PFSK-1 (cell line): ENCODE results near the gene RAD21L1.

ENCODE experiments used
- FOXP2 ChIP-seq: optimal IDR thresholded peaks from 2 replicates; pipeline ENCODE3; 2011; ENCODE audit warnings: borderline replicate concordance, control low read depth, inconsistent platforms; ENCODE audit not compliant: insufficient read depth; ENCODE audit errors: extremely low read length, extremely low read depth
- POLR2AphosphoS5 ChIP-seq: IDR thresholded peaks from 2 replicates; pipeline ENCODE4 v1.6.1; 2012; ENCODE audit warnings: low read depth, mild to moderate bottlenecking, control low read depth, low read length, moderate library complexity
- SIN3A ChIP-seq: IDR thresholded peaks from 2 replicates; pipeline ENCODE4 v1.6.1; 2012; ENCODE audit warnings: mild to moderate bottlenecking, low read length, moderate library complexity, borderline replicate concordance; ENCODE audit not compliant: insufficient read depth
- TAF1 ChIP-seq: IDR thresholded peaks from 2 replicates; pipeline ENCODE4 v1.6.1; 2012; ENCODE audit warnings: low read length, control low read depth, borderline replicate concordance; ENCODE audit not compliant: insufficient read depth
- TF ChIP-seq, protein P1 (sequence below), 2 experiments: IDR thresholded peaks; 2 replicates each; pipeline versions ENCODE4 v1.6.1 to v1.8.0; 2011 to 2012; ENCODE audit warnings: low read depth in 2 of 2, low read length in 2 of 2, control low read depth in 1 of 2, inconsistent platforms in 1 of 2, mild to moderate bottlenecking in 1 of 2, moderate library complexity in 1 of 2; ENCODE audit not compliant: insufficient read depth in 1 of 2

The RAD21L1 gene

DNA sequence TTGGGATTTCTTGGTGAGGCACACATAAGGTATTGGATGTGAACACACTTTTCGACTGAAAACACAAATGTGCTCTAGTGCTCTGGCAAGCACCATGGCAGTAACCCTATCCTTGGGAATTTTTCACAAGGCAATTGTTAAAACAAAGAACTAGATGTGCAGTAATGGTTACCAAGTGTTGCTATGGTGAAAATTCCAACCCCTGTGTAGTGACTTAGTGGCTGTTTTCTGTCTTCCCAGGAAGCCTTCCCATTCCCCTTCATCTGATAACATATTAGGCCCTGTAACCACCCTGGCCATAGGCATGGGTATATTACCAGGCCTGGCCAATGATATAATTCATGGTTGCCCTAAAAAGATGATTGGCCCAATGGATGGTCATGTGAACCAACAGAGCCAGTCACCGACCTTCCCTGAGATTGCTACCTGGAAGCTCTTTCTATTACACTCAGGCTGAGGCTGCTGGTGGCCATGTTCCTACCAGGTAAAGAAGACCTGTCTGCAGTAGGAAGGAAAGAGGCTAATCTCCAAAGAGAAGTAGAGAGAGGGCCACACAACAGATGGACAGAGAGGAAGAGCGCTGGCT is 18.5 kb upstream of the RAD21L1 start:
- TF ChIP-seq SIN3A: no peak
- TF ChIP-seq TAF1: no peak
- TF ChIP-seq, protein P1, sequence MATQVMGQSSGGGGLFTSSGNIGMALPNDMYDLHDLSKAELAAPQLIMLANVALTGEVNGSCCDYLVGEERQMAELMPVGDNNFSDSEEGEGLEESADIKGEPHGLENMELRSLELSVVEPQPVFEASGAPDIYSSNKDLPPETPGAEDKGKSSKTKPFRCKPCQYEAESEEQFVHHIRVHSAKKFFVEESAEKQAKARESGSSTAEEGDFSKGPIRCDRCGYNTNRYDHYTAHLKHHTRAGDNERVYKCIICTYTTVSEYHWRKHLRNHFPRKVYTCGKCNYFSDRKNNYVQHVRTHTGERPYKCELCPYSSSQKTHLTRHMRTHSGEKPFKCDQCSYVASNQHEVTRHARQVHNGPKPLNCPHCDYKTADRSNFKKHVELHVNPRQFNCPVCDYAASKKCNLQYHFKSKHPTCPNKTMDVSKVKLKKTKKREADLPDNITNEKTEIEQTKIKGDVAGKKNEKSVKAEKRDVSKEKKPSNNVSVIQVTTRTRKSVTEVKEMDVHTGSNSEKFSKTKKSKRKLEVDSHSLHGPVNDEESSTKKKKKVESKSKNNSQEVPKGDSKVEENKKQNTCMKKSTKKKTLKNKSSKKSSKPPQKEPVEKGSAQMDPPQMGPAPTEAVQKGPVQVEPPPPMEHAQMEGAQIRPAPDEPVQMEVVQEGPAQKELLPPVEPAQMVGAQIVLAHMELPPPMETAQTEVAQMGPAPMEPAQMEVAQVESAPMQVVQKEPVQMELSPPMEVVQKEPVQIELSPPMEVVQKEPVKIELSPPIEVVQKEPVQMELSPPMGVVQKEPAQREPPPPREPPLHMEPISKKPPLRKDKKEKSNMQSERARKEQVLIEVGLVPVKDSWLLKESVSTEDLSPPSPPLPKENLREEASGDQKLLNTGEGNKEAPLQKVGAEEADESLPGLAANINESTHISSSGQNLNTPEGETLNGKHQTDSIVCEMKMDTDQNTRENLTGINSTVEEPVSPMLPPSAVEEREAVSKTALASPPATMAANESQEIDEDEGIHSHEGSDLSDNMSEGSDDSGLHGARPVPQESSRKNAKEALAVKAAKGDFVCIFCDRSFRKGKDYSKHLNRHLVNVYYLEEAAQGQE (IDR thresholded peaks at IDR 0.05; ENCODE audit: insufficient read depth in 1 of 2, low read depth in 2 of 2, low read length in 2 of 2): no peak
- TF ChIP-seq POLR2AphosphoS5: no peak
- TF ChIP-seq FOXP2: no peak

DNA sequence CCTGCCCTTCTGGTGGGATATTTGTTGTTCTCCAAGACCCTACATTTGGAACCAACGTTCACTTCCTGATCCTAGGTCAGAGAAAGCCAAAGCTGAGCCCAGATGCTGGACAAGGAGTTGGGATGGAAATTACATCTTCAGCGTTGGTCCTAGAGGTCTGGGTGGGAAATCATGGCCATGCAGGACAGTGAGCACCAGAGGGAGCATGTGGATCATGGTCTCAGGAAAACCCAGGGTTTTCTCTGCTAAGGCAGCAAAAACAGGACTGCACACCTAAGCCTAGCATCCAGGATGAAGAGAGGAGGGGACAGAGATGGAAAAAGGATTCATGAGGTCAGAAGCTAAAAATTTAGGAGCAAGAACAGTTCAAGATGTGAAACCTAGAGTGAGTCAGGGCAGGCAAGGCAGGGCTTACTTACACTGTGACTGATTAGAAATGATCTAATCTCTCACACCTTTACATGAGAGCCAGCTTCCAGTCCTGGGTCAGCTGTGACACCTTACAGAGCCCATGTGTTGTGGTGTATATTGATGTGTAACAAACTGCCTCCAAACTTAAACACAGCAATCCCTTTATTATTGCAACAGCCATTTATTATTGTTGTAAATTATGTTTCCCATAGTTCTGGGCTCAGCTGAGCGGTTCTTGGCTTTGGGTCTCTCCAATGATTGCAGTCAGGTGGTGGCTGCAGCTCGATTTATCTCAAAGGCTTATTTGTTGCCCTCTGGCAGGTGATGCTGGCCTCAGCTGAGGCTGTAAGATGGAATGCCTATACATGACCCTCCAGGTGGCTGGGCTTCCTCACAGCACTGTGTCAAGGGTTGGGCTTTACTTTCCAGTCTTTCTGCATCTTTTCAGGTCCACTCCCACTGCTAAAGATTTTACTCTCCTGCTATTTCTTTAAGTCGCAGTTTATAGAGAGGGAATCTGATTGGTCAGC is 16.1 kb upstream of the RAD21L1 start:
- TF ChIP-seq POLR2AphosphoS5 (no peak), FOXP2 (no peak), SIN3A (no peak), TAF1 (no peak)
- TF ChIP-seq, protein P1 (IDR thresholded peaks at IDR 0.05; ENCODE audit: insufficient read depth in 1 of 2, low read depth in 2 of 2, low read length in 2 of 2): no peak

DNA sequence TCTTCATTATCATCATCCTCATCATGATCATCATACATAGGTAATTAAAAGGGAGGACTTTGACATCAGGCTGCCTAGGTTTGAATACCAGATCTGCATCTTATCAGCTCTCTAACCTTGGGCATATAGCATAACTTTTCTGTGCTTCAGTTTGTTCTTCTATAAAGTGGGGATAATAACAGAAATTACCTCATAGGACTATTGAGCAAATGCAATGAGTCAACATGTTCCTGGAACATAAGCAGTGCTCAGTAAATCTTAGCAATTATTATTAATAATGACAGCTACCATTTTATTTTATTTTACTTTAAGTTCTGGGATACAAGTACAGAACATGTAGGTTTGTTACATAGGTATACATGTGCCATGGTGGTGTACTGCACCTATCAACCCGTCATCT is 15.3 kb upstream of the RAD21L1 start:
- no peak for TF ChIP-seq SIN3A
- TF ChIP-seq, protein P1 (IDR thresholded peaks at IDR 0.05; ENCODE audit: insufficient read depth in 1 of 2, low read depth in 2 of 2, low read length in 2 of 2): no peak
- no peak for TF ChIP-seq POLR2AphosphoS5
- no peak for TF ChIP-seq FOXP2
- no peak for TF ChIP-seq TAF1

DNA sequence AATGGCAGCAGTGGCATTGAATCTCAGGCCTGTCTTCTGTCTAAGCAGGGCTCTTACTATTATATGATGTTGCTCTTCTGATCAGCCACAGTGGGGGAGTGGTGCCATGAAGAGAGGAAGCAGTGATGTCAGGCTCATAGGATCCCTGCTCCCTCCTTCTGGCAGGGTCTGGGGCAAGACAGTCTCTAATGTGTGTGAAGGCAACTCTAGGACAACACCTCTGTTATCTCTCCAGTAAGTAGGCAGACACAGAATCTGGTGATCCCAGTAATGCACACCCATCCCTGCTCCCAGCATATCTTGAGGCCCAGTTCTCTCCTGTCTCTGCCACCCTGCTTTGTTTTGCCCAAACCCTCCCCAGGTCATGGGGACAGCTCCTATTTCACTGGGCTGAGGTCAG is 13.8 kb upstream of the RAD21L1 start:
- TF ChIP-seq FOXP2 (no peak), POLR2AphosphoS5 (no peak), SIN3A (no peak), TAF1 (no peak)
- TF ChIP-seq, protein P1 (IDR thresholded peaks at IDR 0.05; ENCODE audit: insufficient read depth in 1 of 2, low read depth in 2 of 2, low read length in 2 of 2): no peak
